WTC11 (cell line): ENCODE measurements around the gene GBP5. TPM values are rescaled to one million over a fixed set of nuclear protein-coding genes. Genes with fewer than 3 reads are reported as not detected.

ENCODE experiments used
- ATAC-seq: fragments of 200-7000 bp; cut with Tn5 transposase; 2 replicates; pipeline ENCODE4 v1.10.0; 2021; ENCODE audit warnings: mild to moderate bottlenecking, moderate library complexity
- CTCF ChIA-PET: fragments of 300-600 bp; sonication (Branson Sonifier 250); formaldehyde crosslinking; loops from one replicate; lab custom pipeline; 2021; ENCODE audit warnings: antibody characterized with exemption; lab: Charles Lee
- POLR2A ChIA-PET: fragments of 350-600 bp; sonication (Branson Sonifier 250); formaldehyde crosslinking; loops from one replicate; lab custom pipeline; 2021; ENCODE audit warnings: antibody characterized with exemption; lab: Charles Lee
- DNase-seq: peaks from one replicate; pipeline ENCODE4 v3.0.0; 2021; ENCODE audit warnings: low spot score
- H3K27ac Mint-ChIP-seq: 2 replicates; pipeline ENCODE4 v1.8.0; 2021; ENCODE audit warnings: mixed read lengths
- H3K27me3 Mint-ChIP-seq: 2 replicates; pipeline ENCODE4 v1.8.0; 2021; ENCODE audit warnings: low read depth, mild to moderate bottlenecking, moderate library complexity, mixed read lengths
- H3K36me3 Mint-ChIP-seq: 2 replicates; pipeline ENCODE4 v1.8.0; 2021; ENCODE audit warnings: mixed read lengths
- H3K4me1 Mint-ChIP-seq: 2 replicates; pipeline ENCODE4 v1.8.0; 2022; ENCODE audit warnings: mixed read lengths
- H3K4me3 Mint-ChIP-seq: 2 replicates; pipeline ENCODE4 v1.8.0; 2021; ENCODE audit warnings: mild to moderate bottlenecking, moderate library complexity, mixed read lengths
- H3K9me3 Mint-ChIP-seq: 2 replicates; pipeline ENCODE4 v1.8.0; 2021; ENCODE audit warnings: mixed read lengths
- AFF4 ChIP-seq: sonication (generic); formaldehyde crosslinking; IDR thresholded peaks from 2 replicates; pipeline ENCODE4 v1.8.1; 2023; ENCODE audit warnings: mild to moderate bottlenecking, missing genetic modification reagents, borderline replicate concordance
- ATF1 ChIP-seq: sonication (generic); formaldehyde crosslinking; IDR thresholded peaks from 2 replicates; pipeline ENCODE4 v1.8.1; 2023; ENCODE audit warnings: mild to moderate bottlenecking, moderate library complexity, missing genetic modification reagents
- E2F1 ChIP-seq: sonication (generic); formaldehyde crosslinking; IDR thresholded peaks from 2 replicates; pipeline ENCODE4 v1.8.0; 2022; ENCODE audit warnings: mild to moderate bottlenecking, missing genetic modification reagents
- E2F5 ChIP-seq: sonication (generic); formaldehyde crosslinking; IDR thresholded peaks from 2 replicates; pipeline ENCODE4 v1.8.1; 2022; ENCODE audit warnings: mild to moderate bottlenecking, moderate library complexity, missing genetic modification reagents
- EMX1 ChIP-seq: fragments of 250-450 bp; sonication (Bioruptor Pico); IDR thresholded peaks from 2 replicates; pipeline ENCODE4 v1.8.0; 2021; ENCODE audit warnings: mild to moderate bottlenecking
- GABPB1 ChIP-seq: sonication (generic); formaldehyde crosslinking; IDR thresholded peaks from 2 replicates; pipeline ENCODE4 v1.8.1; 2023; ENCODE audit warnings: mild to moderate bottlenecking, missing genetic modification reagents
- HMGA2 ChIP-seq: fragments of 250-450 bp; sonication (Bioruptor Pico); IDR thresholded peaks from 2 replicates; pipeline ENCODE4 v1.4.0; 2021; ENCODE audit warnings: mild to moderate bottlenecking, moderate library complexity
- JUN ChIP-seq: sonication (generic); formaldehyde crosslinking; IDR thresholded peaks from 2 replicates; pipeline ENCODE4 v1.8.0; 2023; ENCODE audit warnings: mild to moderate bottlenecking, missing genetic modification reagents
- KAT7 ChIP-seq: sonication (generic); formaldehyde crosslinking; IDR thresholded peaks from 2 replicates; pipeline ENCODE4 v1.8.1; 2023; ENCODE audit warnings: missing genetic modification reagents, mild to moderate bottlenecking, borderline replicate concordance
- MAX ChIP-seq: sonication (generic); formaldehyde crosslinking; IDR thresholded peaks from 2 replicates; pipeline ENCODE4 v1.8.0; 2022; ENCODE audit warnings: mild to moderate bottlenecking, missing genetic modification reagents
- MLX ChIP-seq: sonication (generic); formaldehyde crosslinking; IDR thresholded peaks from 2 replicates; pipeline ENCODE4 v1.8.1; 2023; ENCODE audit warnings: mild to moderate bottlenecking, missing genetic modification reagents, moderate library complexity
- MXD4 ChIP-seq: fragments of 250-450 bp; sonication (Bioruptor Pico); IDR thresholded peaks from 2 replicates; pipeline ENCODE4 v1.8.0; 2021; ENCODE audit warnings: mild to moderate bottlenecking, moderate library complexity, borderline replicate concordance
- NFYB ChIP-seq: sonication (generic); formaldehyde crosslinking; conservative IDR thresholded peaks from 2 replicates; pipeline ENCODE4 v1.8.0; 2022; ENCODE audit warnings: low read depth, missing genetic modification reagents
- OVOL2 ChIP-seq: fragments of 250-450 bp; sonication (Bioruptor Pico); IDR thresholded peaks from 2 replicates; pipeline ENCODE4 v1.9.0; 2021; ENCODE audit warnings: mild to moderate bottlenecking, borderline replicate concordance
- TP53 ChIP-seq: sonication (generic); formaldehyde crosslinking; IDR thresholded peaks from 2 replicates; pipeline ENCODE4 v1.8.1; 2023; ENCODE audit warnings: mild to moderate bottlenecking, missing genetic modification reagents
- USF1 ChIP-seq: sonication (generic); formaldehyde crosslinking; IDR thresholded peaks from 2 replicates; pipeline ENCODE4 v1.8.0; 2022; ENCODE audit warnings: mild to moderate bottlenecking, missing genetic modification reagents
- USF2 ChIP-seq: sonication (generic); formaldehyde crosslinking; IDR thresholded peaks from 2 replicates; pipeline ENCODE4 v1.8.1; 2023; ENCODE audit warnings: mild to moderate bottlenecking, missing genetic modification reagents, moderate library complexity
- ZNF121 ChIP-seq: sonication (generic); formaldehyde crosslinking; IDR thresholded peaks from 2 replicates; pipeline ENCODE4 v1.8.0; 2023; ENCODE audit warnings: missing genetic modification reagents
- ZNF317 ChIP-seq: sonication (generic); formaldehyde crosslinking; IDR thresholded peaks from 2 replicates; pipeline ENCODE4 v1.8.1; 2023; ENCODE audit warnings: low read depth, mild to moderate bottlenecking, moderate library complexity, missing genetic modification reagents, borderline replicate concordance
- ZNF532 ChIP-seq: fragments of 250-450 bp; sonication (Bioruptor Pico); IDR thresholded peaks from 2 replicates; pipeline ENCODE4 v1.9.0; 2021; ENCODE audit warnings: mild to moderate bottlenecking, borderline replicate concordance
- total RNA-seq: library from RNA; stranded (reverse); gene quantifications from 3 replicates; pipeline ENCODE4 v1.2.3, GENCODE V29; 2021

The GBP5 gene
- total RNA-seq, 1 experiment from 2014 or later = 0.17 TPM

- no peak for ATAC-seq
- DNase-seq = no peak
- H3K4me1 Mint-ChIP-seq = peaks cover 15% of the 10 kb centered on the region
- ChIA-PET CTCF (interaction anchor here (1.1 kb wide), 1 partner anchor 145 kb away, joined by 3 read pairs; no protein-coding TSS in a partner anchor), POLR2A (no interaction called here)
- H3K36me3 Mint-ChIP-seq = no peaks in the 10 kb centered on the region
- H3K9me3 Mint-ChIP-seq = peaks cover under 1% of the 10 kb centered on the region; the same call in 1 of the 2 replicates
- H3K27ac Mint-ChIP-seq = no peak overlapping the region
- H3K4me3 Mint-ChIP-seq = no peak overlapping the region
- H3K27me3 Mint-ChIP-seq = no peaks in the 10 kb centered on the region
- TF ChIP-seq USF2 (CRISPR knock-in tag) (no peak), E2F5 (CRISPR knock-in tag) (no peak), TP53 (CRISPR knock-in tag) (no peak), NFYB (CRISPR knock-in tag) (no peak), ATF1 (CRISPR knock-in tag) (no peak), EMX1 (no peak), OVOL2 (no peak), MXD4 (CRISPR knock-in tag) (no peak), E2F1 (CRISPR knock-in tag) (no peak), AFF4 (CRISPR knock-in tag) (no peak), KAT7 (CRISPR knock-in tag) (no peak), ZNF121 (CRISPR knock-in tag) (no peak), ZNF532 (no peak), MAX (CRISPR knock-in tag) (no peak), JUN (CRISPR knock-in tag) (no peak), GABPB1 (CRISPR knock-in tag) (no peak), MLX (no peak), ZNF317 (CRISPR knock-in tag) (no peak), HMGA2 (CRISPR knock-in tag) (no peak), USF1 (CRISPR knock-in tag) (no peak)
Measured at GRCh38 chr1:89260566-89261255, 11.9 kb downstream of the GBP5 start.
